Naive B cell (primary cell): ENCODE measurements around the gene ASTN2. TPM values are rescaled to one million over a fixed set of nuclear protein-coding genes. Genes with fewer than 3 reads are reported as not detected.

Source experiments
- ATAC-seq, 2 donors: fragments of 150-1000 bp; cut with Tn5 transposase; 2 replicates each; pipeline ENCODE4 v1.10.0; 2021; ENCODE audit warnings: low read depth in 2 of 2, mild to moderate bottlenecking in 2 of 2, moderate library complexity in 2 of 2
- DNase-seq: peaks from one replicate; pipeline ENCODE4 v3.0.0; 2022
- H3K27ac Mint-ChIP-seq, 6 donors: one replicate each; pipeline ENCODE4 v1.8.0; 2020 to 2022; ENCODE audit warnings: mild to moderate bottlenecking in 6 of 6, mixed read lengths in 6 of 6, moderate library complexity in 5 of 6, inconsistent platforms in 2 of 6
- H3K27me3 Mint-ChIP-seq, 3 donors: one replicate each; pipeline ENCODE4 v1.8.0; 2021 to 2022; ENCODE audit warnings: mixed read lengths in 3 of 3, mild to moderate bottlenecking in 1 of 3
- H3K36me3 Mint-ChIP-seq, 2 donors: one replicate each; pipeline ENCODE4 v1.8.0; 2020 to 2022; ENCODE audit warnings: mixed read lengths in 2 of 2, inconsistent platforms in 1 of 2, mild to moderate bottlenecking in 1 of 2
- H3K4me1 Mint-ChIP-seq, 3 donors: one replicate each; pipeline ENCODE4 v1.8.0; 2020 to 2022; ENCODE audit warnings: mixed read lengths in 3 of 3, inconsistent platforms in 1 of 3, mild to moderate bottlenecking in 1 of 3, moderate library complexity in 1 of 3
- H3K4me3 Mint-ChIP-seq, 8 donors: one replicate each; pipeline ENCODE4 v1.8.0; 2020 to 2022; ENCODE audit warnings: mild to moderate bottlenecking in 8 of 8, mixed read lengths in 8 of 8, moderate library complexity in 8 of 8, inconsistent platforms in 2 of 8
- H3K9me3 Mint-ChIP-seq, 7 donors: one replicate each; pipeline ENCODE4 v1.8.0; 2020 to 2022; ENCODE audit warnings: mixed read lengths in 7 of 7, mild to moderate bottlenecking in 5 of 7, inconsistent platforms in 2 of 7, moderate library complexity in 1 of 7
- polyA plus RNA-seq, 6 donors: library from polyadenylated mRNA; unstranded; fragments of 300-500 nt; fragmentation: Illumina TruSeq; gene quantifications; one replicate each; pipeline ENCODE4 v1.2.3, GENCODE V29; 2021; ENCODE audit warnings: low read depth in 6 of 6

The ASTN2 gene
- polyA plus RNA-seq, 6 donors from 2014 or later, result 0.89 to 2.5 (median 1.5) TPM; not detected in 1

DNA sequence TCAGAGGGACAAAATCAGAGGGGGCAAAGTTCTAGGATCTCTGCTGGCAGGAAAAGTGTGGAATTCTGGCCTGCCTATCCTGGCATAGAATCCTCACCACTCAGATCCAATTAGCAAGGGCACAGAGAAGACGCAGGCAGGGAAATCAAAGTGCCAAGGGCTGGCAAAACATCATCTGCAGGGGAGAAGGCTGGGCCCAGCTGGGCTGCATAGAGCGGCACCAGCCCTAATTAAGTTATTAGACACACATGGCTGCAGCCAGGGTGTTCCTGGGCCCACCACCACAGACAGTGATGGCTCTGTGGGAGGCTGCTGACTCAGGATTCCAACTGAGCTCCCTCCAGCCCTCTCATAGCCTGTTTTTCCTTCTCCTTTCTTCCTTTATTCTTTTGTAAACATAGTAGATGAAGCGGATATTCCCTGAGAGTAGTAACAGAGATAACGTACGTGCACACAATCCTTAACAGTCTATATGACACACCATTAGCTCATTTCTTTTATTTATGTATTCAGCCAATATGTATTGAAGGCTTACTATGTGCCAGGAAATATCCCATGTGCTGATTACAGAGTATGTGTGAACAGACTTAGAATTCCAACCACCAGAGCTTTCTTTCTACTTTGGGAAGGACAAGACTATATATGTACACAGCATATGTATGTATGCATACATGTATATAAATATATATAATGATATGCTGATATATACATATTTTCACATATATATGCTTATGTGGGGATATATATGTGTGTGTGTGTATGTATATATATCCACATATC is 236.1 kb downstream of the ASTN2 start:
- Mint-ChIP-seq H3K4me1 (no peaks in the 10 kb centered on the region), H3K27ac (no peak overlapping the region), H3K36me3 (no peaks in the 10 kb centered on the region), H3K4me3 (no peak overlapping the region), H3K9me3 (peaks cover 3 to 14% (median 13%) of the 10 kb centered on the region in 7 donors), H3K27me3 (no peaks in the 10 kb centered on the region)
- no peak for DNase-seq
- ATAC-seq, result no peak

DNA sequence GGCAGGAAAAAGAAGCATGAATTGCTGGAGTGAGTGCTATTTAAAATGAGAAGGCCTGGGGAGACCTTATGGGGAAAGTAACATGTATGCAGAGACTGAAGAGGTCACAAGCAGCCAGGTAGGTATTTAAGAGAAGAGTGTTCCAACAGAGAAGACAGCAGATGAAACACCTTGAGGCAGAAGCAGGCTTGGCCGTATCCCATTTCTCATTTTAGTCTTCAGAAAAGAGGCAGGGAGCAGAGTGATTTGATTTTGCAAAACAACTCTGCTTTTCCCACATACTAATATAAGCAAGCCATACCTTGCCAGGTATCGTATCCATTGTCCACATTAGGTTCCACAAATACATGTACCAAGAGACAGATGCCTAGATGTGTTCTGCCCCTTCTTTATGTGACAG is 244.3 kb downstream of the ASTN2 start:
- no peak for ATAC-seq
- Mint-ChIP-seq H3K4me3 (no peak overlapping the region), H3K36me3 (no peaks in the 10 kb centered on the region), H3K9me3 (peaks cover 0 to 11% (median 0%) of the 10 kb centered on the region in 7 donors), H3K27ac (no peak overlapping the region), H3K4me1 (no peaks in the 10 kb centered on the region), H3K27me3 (no peaks in the 10 kb centered on the region)
- no peak for DNase-seq

DNA sequence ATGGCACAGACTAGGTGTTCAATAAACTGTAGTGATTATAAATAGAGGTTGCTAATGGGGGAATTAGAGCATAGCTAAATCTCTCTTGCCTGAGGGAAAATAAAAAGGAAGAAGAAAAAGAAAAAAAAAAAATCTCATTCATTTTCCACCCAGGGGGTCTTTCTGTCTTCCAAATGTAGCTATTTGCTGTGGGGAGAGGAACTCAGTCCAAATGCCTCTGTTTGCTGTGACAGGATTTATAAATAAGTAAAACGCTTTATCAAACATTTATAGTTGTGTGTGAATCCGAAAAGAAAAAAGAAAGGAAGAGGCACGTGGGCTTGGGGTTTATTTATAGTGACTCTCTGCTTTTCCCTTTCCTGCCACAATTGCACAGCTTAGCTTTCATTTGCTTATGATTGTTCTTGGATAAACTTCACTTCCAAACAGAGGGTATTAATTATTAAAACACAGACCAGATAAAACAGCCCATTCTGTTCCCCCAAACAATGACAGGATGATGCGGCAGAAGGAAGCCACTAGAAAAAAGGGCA is 245.7 kb downstream of the ASTN2 start:
- Mint-ChIP-seq H3K9me3 (peaks cover 0 to 11% (median 0%) of the 10 kb centered on the region in 7 donors), H3K36me3 (no peaks in the 10 kb centered on the region)
- ATAC-seq, result no peak

DNA sequence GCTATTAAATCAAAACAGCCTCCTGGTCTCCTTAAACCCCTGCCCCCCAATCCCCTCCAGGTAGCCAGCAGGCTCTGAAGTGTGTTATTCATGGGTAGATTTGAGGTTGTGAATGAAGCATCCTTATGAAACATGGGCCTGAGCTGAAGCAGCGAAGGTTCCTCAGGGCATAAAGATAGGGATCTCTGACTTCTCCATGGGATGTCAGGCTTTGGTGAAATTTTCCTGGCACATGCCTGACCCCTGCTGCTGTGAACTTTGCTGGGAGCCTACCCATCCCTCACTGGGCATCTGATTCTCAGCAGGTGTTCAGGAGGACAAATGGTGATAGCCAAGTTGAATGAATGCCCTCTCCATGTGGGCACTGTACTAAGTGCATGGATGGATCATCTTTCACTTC is 250.3 kb downstream of the ASTN2 start:
- H3K27me3 Mint-ChIP-seq, result no peaks in the 10 kb centered on the region
- no peak overlapping the region for H3K4me3 Mint-ChIP-seq
- no peak for ATAC-seq
- H3K36me3 Mint-ChIP-seq, result no peaks in the 10 kb centered on the region
- H3K4me1 Mint-ChIP-seq, result no peaks in the 10 kb centered on the region
- peaks cover 0 to 6% (median 0%) of the 10 kb centered on the region in 7 donors for H3K9me3 Mint-ChIP-seq
- no peak for DNase-seq
- no peak overlapping the region for H3K27ac Mint-ChIP-seq

More for the DNA sequence above, 245.7 kb downstream of the ASTN2 start:
- Mint-ChIP-seq H3K27ac (no peak overlapping the region), H3K4me1 (no peaks in the 10 kb centered on the region), H3K27me3 (no peaks in the 10 kb centered on the region), H3K4me3 (no peak overlapping the region)
- DNase-seq, result no peak

DNA sequence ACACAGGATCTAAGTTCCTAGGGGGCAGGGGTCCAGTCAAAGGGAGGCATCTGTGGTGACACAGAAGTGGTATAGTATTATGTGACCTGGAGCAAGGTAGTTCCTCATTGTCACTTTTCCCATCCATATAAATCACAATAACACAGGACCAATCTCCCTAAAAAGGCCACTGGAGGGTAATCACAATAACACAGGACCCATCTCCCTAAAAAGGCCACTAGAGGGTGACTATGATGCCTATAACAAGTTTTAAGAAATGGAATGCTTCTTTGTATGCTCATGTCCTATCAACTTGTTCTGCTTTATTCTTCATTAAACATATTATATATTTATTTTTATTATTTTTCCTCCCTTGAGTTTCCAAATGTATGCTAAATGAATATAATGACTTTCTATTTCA is 254.6 kb downstream of the ASTN2 start:
- no peaks in the 10 kb centered on the region for H3K4me1 Mint-ChIP-seq
- ATAC-seq, result no peak
- peaks cover 0 to 2% (median 0%) of the 10 kb centered on the region in 7 donors for H3K9me3 Mint-ChIP-seq
- H3K4me3 Mint-ChIP-seq, result no peak overlapping the region
- H3K27ac Mint-ChIP-seq, result no peak overlapping the region
- no peaks in the 10 kb centered on the region for H3K27me3 Mint-ChIP-seq
- H3K36me3 Mint-ChIP-seq, result no peaks in the 10 kb centered on the region
- DNase-seq, result no peak

DNA sequence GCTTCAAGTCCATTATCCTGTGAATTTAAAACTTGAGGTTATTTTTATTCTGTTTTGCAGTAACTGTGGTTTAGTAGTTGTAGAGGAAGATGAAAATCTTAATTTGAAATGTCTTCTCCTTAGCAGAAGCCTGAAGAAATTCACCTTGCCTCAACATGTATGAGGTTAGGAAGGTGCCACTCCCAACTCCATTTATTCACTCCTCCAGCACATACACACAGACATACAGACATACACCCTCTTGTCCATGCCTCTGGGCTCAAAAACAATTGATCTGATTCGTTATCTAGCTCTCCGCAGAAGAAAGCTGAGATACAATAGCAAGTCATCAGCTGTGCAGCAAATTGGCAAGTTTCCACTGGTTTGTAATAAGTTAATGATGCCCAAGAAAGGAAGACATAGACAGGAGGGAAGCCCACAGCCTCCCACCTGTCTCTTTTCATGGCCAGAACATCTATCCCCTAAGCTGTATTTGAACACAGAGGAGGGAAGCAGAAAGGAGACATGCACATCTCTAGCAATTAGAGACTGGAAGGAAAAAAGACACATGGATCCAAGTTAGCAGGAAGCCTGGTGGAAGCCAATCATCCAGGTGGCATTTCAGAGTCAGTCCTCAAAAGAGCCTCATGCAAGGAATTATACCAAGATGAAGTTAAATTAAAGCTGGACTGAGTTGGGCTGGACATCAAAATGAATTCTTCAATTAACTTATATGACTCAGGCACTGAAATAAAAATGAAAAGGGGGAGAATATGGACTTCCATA is 257.9 kb downstream of the ASTN2 start:
- Mint-ChIP-seq H3K4me1 (no peaks in the 10 kb centered on the region), H3K36me3 (no peaks in the 10 kb centered on the region), H3K9me3 (peaks cover 0 to 10% (median 3%) of the 10 kb centered on the region in 7 donors), H3K27ac (no peak overlapping the region), H3K27me3 (no peaks in the 10 kb centered on the region), H3K4me3 (no peak overlapping the region)
- ATAC-seq (no peak), DNase-seq (no peak)

DNA sequence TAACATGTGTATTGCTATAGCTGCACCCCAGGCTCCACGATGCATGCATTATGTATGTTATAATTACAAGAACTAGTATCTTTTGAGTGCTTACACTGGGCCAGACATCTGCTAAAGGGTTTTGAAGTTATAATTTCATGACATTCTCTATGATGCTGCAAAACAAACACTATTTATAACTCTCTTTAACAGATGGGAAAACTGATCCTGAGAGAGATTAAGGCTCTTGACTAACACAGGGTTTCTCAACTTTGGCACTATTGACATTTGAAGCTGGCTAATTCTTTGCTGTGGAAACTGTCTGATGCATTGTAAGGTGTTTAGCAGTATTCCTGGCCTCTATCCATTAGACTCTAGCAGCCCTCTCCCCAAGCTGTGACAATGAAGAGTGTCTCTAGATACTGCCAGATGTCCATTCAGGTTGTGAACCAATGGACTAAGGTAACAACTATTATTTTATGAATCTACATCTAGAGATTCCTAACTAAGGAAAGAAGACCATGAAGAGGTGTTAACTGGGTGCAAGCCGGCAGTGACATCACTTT is 258.6 kb downstream of the ASTN2 start:
- no peaks in the 10 kb centered on the region for H3K36me3 Mint-ChIP-seq
- H3K4me1 Mint-ChIP-seq, result no peaks in the 10 kb centered on the region
- DNase-seq (no peak), ATAC-seq (no peak)
- H3K9me3 Mint-ChIP-seq, result peaks cover 0 to 10% (median 3%) of the 10 kb centered on the region in 7 donors
- H3K27me3 Mint-ChIP-seq, result no peaks in the 10 kb centered on the region
- no peak overlapping the region for H3K27ac Mint-ChIP-seq
- H3K4me3 Mint-ChIP-seq, result no peak overlapping the region

DNA sequence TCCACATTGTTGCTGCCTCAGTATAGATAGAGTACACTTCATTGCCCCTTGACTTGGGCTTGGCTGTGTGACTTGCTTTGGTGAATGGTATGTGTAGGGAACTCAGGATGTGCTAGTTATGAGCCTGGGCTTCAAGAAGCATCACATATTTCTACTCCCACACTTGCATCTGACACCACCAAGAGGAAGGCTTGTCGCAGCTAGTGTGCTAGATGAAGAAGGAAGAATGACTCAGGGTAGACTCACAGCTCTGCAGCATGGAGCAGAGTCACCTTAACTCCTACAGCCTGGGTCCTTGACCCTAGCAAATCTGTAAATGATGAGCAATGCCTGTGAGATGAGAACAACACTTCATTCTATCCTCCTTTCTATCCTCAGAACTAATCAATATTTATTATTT is 261.8 kb downstream of the ASTN2 start:
- H3K4me1 Mint-ChIP-seq, result no peaks in the 10 kb centered on the region
- no peaks in the 10 kb centered on the region for H3K27me3 Mint-ChIP-seq
- peaks cover 0 to 10% (median 3%) of the 10 kb centered on the region in 7 donors for H3K9me3 Mint-ChIP-seq
- no peak for DNase-seq
- no peak for ATAC-seq
- no peaks in the 10 kb centered on the region for H3K36me3 Mint-ChIP-seq
- H3K27ac Mint-ChIP-seq, result no peak overlapping the region
- no peak overlapping the region for H3K4me3 Mint-ChIP-seq

DNA sequence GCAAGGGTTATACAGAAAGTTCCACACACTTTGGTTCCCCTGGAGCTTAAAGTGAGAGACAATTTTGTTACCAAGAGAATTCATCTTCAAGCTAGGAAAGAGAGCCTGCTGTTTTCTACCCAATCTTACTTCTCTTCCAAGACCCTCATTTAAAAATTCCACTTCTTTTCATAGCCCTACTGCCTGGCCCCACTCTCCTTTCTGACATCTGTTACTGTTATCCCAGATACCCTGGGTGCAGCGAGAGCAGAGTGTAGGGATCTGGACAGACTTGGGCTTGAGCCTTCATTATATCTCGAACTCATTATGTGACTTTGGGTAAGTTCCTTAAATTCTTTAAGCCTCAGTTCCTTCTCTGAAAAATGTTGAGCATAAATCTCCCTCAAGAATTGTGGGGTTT is 263.1 kb downstream of the ASTN2 start:
- Mint-ChIP-seq H3K27me3 (no peaks in the 10 kb centered on the region), H3K4me3 (no peak overlapping the region), H3K9me3 (peaks cover 0 to 10% (median 3%) of the 10 kb centered on the region in 7 donors), H3K27ac (no peak overlapping the region), H3K4me1 (no peaks in the 10 kb centered on the region), H3K36me3 (no peaks in the 10 kb centered on the region)
- ATAC-seq (no peak), DNase-seq (no peak)

DNA sequence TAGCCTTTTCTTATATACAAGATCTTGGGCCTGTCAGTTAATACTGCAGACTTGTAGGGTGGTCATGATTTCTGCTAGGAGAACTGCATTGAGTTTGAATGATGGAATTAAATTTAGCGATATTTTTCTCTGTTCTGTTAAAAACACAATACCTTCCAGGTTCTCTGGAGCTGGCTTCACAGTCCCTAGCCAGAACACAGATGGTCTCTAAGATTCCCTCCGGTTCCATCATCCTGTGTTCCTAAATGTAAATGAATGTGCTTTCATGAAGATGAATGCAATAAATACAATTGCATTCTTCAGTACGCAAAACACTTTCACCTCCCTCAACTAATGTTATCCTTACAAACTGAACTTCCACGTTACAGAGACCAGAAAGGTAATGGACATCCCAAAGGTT is 264.9 kb downstream of the ASTN2 start:
- ATAC-seq, result no peak
- Mint-ChIP-seq H3K4me3 (no peak overlapping the region), H3K27ac (no peak overlapping the region), H3K4me1 (no peaks in the 10 kb centered on the region), H3K27me3 (no peaks in the 10 kb centered on the region), H3K9me3 (peaks cover 0 to 10% (median 3%) of the 10 kb centered on the region in 7 donors), H3K36me3 (no peaks in the 10 kb centered on the region)
- no peak for DNase-seq

DNA sequence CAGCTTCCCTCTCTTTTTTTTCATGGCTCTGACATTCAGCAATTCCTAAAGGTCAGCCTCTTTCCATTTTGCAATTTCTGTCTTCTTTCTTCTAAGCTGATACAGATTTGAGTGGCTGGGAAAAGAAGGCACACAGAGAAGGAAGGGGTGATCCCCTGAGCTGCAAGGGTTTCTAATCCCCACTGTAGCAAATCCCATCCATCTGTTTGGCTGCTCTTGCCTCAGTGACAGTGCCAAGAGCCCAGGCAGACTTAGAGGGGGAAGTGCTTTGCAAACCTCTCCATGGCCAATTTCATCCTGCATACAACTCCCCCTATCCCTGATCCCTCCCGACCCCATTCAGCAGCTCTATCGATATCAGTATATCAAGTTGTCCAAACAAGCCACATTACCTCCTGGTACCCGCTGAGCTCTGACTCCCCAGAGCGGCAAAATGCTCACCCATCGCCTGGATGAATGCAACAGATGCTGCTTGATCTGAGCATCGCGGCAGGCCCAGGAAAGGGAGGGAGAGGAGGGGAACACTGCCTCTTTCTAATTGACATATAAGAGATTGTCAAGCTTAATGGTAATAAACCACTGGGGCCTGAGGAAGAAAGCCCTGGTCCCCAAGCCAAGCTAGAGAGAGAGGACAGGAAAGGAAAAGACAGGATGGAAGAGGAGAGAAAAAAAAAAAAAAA is 268.9 kb downstream of the ASTN2 start:
- no peaks in the 10 kb centered on the region for H3K4me1 Mint-ChIP-seq
- DNase-seq (no peak), ATAC-seq (no peak)
- H3K4me3 Mint-ChIP-seq, result no peak overlapping the region
- no peaks in the 10 kb centered on the region for H3K27me3 Mint-ChIP-seq
- H3K27ac Mint-ChIP-seq, result peak overlapping the region in 1 of 6 donors; percentile 8
- no peaks in the 10 kb centered on the region for H3K36me3 Mint-ChIP-seq
- H3K9me3 Mint-ChIP-seq, result peaks cover 0 to 6% (median 2%) of the 10 kb centered on the region in 7 donors

DNA sequence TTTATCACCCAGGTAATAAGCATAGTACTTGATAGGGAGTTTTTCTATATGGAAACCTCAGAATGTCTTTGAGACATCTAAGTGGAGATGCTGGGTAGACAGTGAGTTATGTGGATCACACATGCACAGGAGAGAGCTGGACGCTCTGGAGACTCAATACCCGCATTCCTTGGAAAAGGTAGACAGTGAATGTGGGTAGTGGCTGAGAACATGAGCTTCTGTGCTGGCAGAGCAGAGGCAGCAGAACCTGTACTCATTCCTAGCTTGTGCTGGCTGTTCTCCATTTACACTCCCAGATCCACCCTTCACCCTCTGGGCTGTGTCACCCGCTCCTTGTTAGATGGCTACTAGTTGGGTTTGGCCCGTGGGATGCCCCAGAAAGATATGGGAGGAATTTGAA is 269.8 kb downstream of the ASTN2 start:
- no peaks in the 10 kb centered on the region for H3K36me3 Mint-ChIP-seq
- H3K27ac Mint-ChIP-seq, result no peak overlapping the region
- no peak overlapping the region for H3K4me3 Mint-ChIP-seq
- H3K4me1 Mint-ChIP-seq, result no peaks in the 10 kb centered on the region
- DNase-seq (no peak), ATAC-seq (no peak)
- peaks cover 0 to 10% (median 2%) of the 10 kb centered on the region in 7 donors for H3K9me3 Mint-ChIP-seq
- no peaks in the 10 kb centered on the region for H3K27me3 Mint-ChIP-seq

DNA sequence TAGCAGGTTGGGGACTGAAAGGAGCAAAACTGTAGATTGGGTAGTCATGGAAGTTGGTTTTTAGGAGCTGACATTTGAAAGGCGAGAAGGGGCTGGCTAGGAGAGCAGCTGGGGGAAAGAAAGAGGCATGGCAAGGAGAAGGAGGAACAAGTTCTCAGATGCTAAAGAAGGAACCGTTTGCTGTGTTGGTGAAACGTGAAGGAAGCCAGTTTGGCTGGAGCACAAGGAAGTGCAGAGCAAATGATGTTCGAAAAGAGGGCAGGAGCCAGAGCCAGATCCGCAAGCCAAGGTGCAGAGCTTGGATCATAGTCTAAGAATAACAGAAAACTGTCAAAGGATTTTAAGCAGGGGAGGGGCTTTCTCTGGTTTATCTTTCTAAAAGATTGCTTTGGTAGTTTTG is 276.6 kb downstream of the ASTN2 start:
- H3K4me3 Mint-ChIP-seq, result no peak overlapping the region
- peaks cover 0 to 11% (median 0%) of the 10 kb centered on the region in 7 donors for H3K9me3 Mint-ChIP-seq
- DNase-seq, result no peak
- H3K27me3 Mint-ChIP-seq, result peaks cover 0 to 5% (median 0%) of the 10 kb centered on the region in 3 donors
- H3K27ac Mint-ChIP-seq, result peak overlapping the region in 1 of 6 donors; percentile 57
- no peak for ATAC-seq
- no peaks in the 10 kb centered on the region for H3K4me1 Mint-ChIP-seq
- no peaks in the 10 kb centered on the region for H3K36me3 Mint-ChIP-seq
